H1 (cell line): ENCODE measurements around the gene SOCS4. TPM values are rescaled to one million over a fixed set of nuclear protein-coding genes. Genes with fewer than 3 reads are reported as not detected.
"Not testable (repeated sequence)": the region's sequence is repeated elsewhere in the genome, so short reads cannot be mapped to it uniquely, and the experiment has no call there.

Source experiments
- CTCF ChIA-PET: fragments of 300-600 bp; sonication (Branson Sonifier 250); formaldehyde crosslinking; loops from one replicate; lab custom pipeline; 2021; ENCODE audit not compliant: partially characterized antibody; lab: Charles Lee
- POLR2A ChIA-PET: fragments of 300-600 bp; sonication (Branson Sonifier 250); formaldehyde crosslinking; loops from one replicate; lab custom pipeline; 2021; ENCODE audit warnings: inconsistent platforms; ENCODE audit not compliant: partially characterized antibody; lab: Charles Lee
- DNase-seq, 2 experiments: peaks; one replicate each; pipeline versions ENCODE4 v3.0.0 to v3.0.0-alpha.2; 2010 to 2022; ENCODE audit warnings: low spot score in 2 of 2, low read depth in 1 of 2, mixed read lengths in 1 of 2
- FAIRE-seq: peaks from 2 replicates; lab custom pipeline; 2011; peaks lifted over from hg19 to GRCh38; lab: Jason Lieb, UNC
- H2AFZ ChIP-seq: 2 replicates; pipeline ENCODE4 v1.8.1; 2012; ENCODE audit warnings: low read length, inconsistent platforms
- H2AK5ac ChIP-seq: 2 replicates; pipeline ENCODE4 v1.6.1; 2013; ENCODE audit warnings: low read depth, low read length
- H2BK120ac ChIP-seq: replicated peaks from 2 replicates; pipeline ENCODE3; 2013; ENCODE audit warnings: low read depth, low read length, inconsistent platforms
- H2BK12ac ChIP-seq: 2 replicates; pipeline ENCODE4 v1.6.1; 2013; ENCODE audit warnings: low read depth, low read length
- H2BK15ac ChIP-seq: 2 replicates; pipeline ENCODE4 v1.6.1; 2013; ENCODE audit warnings: low read length
- H2BK20ac ChIP-seq: 2 replicates; pipeline ENCODE4 v1.6.1; 2013; ENCODE audit warnings: low read length
- H2BK5ac ChIP-seq: 2 replicates; pipeline ENCODE4 v1.6.1; 2013; ENCODE audit warnings: low read depth, low read length
- H3K14ac ChIP-seq: 2 replicates; pipeline ENCODE4 v1.6.1; 2013; ENCODE audit warnings: inconsistent platforms; ENCODE audit not compliant: insufficient read length
- H3K18ac ChIP-seq: 2 replicates; pipeline ENCODE4 v1.6.1; 2013; ENCODE audit warnings: low read length; ENCODE audit errors: extremely low read depth
- H3K23ac ChIP-seq: 2 replicates; pipeline ENCODE4 v1.6.1; 2013; ENCODE audit warnings: inconsistent platforms; ENCODE audit not compliant: insufficient read length
- H3K23me2 ChIP-seq: 2 replicates; pipeline ENCODE4 v1.6.1; 2013; ENCODE audit warnings: low read depth, low read length
- H3K27ac ChIP-seq: 2 replicates; pipeline ENCODE4 v1.6.1; 2011; ENCODE audit warnings: low read depth, low read length, inconsistent platforms
- H3K27me3 ChIP-seq, 4 experiments: replicated peaks in 1 of 4; 1 replicate in 1 of 4; 2 replicates in 3 of 4; pipeline versions ENCODE4 v1.6.1 to v1.8.1; 2011 to 2013; ENCODE audit warnings: low read length in 3 of 4, mild to moderate bottlenecking in 3 of 4, inconsistent platforms in 2 of 4, mixed read lengths in 2 of 4, moderate library complexity in 1 of 4; ENCODE audit not compliant: control insufficient read depth in 3 of 4, insufficient read depth in 3 of 4; ENCODE audit errors: extremely low read depth in 1 of 4
- H3K36me3 ChIP-seq, 4 experiments: 2 replicates each; pipeline versions ENCODE4 v1.6.1 to v1.8.1; 2011 to 2013; ENCODE audit warnings: mild to moderate bottlenecking in 4 of 4, low read length in 3 of 4, moderate library complexity in 2 of 4, control low read depth in 1 of 4, inconsistent platforms in 1 of 4; ENCODE audit not compliant: insufficient read depth in 4 of 4, control insufficient read depth in 2 of 4
- H3K4ac ChIP-seq: replicated peaks from 2 replicates; pipeline ENCODE3; 2013; ENCODE audit warnings: low read length, low read depth, mixed read lengths, inconsistent platforms; ENCODE audit not compliant: insufficient read length
- H3K4me1 ChIP-seq, 4 experiments: replicated peaks in 1 of 4; 1 replicate in 1 of 4; 2 replicates in 3 of 4; pipeline versions ENCODE4 v1.6.1 to v1.8.1; 2011 to 2013; ENCODE audit warnings: low read length in 3 of 4, inconsistent platforms in 2 of 4, mixed read lengths in 1 of 4; ENCODE audit not compliant: insufficient read depth in 4 of 4, control insufficient read depth in 3 of 4
- H3K4me2 ChIP-seq, 2 experiments: 2 replicates each; pipeline versions ENCODE4 v1.6.1 to v1.8.1; 2011 to 2013; ENCODE audit warnings: low read depth in 2 of 2, low read length in 2 of 2, control low read depth in 1 of 2, inconsistent platforms in 1 of 2, mild to moderate bottlenecking in 1 of 2; ENCODE audit not compliant: insufficient read depth in 1 of 2
- H3K4me3 ChIP-seq, 4 experiments: fragments of 200-600, 300-600 bp in 1 of 4; sonication (generic), shearing (Covaris generic), sonication (Bioruptor Twin) in 1 of 4; 2 replicates each; pipeline versions ENCODE4 v1.5.1 to v1.8.1; 2011 to 2016; ENCODE audit warnings: low read length in 4 of 4, low read depth in 3 of 4, control low read depth in 2 of 4, inconsistent platforms in 2 of 4, mild to moderate bottlenecking in 2 of 4, mixed read lengths in 1 of 4, moderate library complexity in 1 of 4; ENCODE audit not compliant: insufficient read depth in 2 of 4; ENCODE audit errors: extremely low read depth in 1 of 4
- H3K56ac ChIP-seq: replicated peaks from 2 replicates; pipeline ENCODE3; 2013; ENCODE audit warnings: low read depth, mild to moderate bottlenecking, mixed read lengths, low read length, inconsistent platforms; ENCODE audit not compliant: insufficient read length
- H3K79me1 ChIP-seq: 2 replicates; pipeline ENCODE4 v1.6.1; 2013; ENCODE audit warnings: low read depth, low read length, control low read depth
- H3K79me2 ChIP-seq, 2 experiments: 2 replicates each; pipeline versions ENCODE4 v1.6.1 to v1.8.1; 2012 to 2013; ENCODE audit warnings: low read length in 2 of 2, mild to moderate bottlenecking in 2 of 2, inconsistent platforms in 1 of 2; ENCODE audit not compliant: insufficient read depth in 2 of 2, control insufficient read depth in 1 of 2
- H3K9ac ChIP-seq, 4 experiments: replicated peaks in 1 of 4; 1 replicate in 1 of 4; 2 replicates in 3 of 4; pipeline versions ENCODE4 v1.6.1 to v1.8.1; 2011 to 2013; ENCODE audit warnings: low read depth in 3 of 4, low read length in 3 of 4, control low read depth in 2 of 4, mild to moderate bottlenecking in 2 of 4, moderate library complexity in 2 of 4, inconsistent platforms in 1 of 4; ENCODE audit errors: extremely low read depth in 1 of 4
- H3K9me3 ChIP-seq, 2 experiments: 2 replicates each; pipeline versions ENCODE4 v1.6.1 to v1.8.1; 2012 to 2013; ENCODE audit warnings: mild to moderate bottlenecking in 2 of 2, moderate library complexity in 2 of 2, control low read depth in 1 of 2, inconsistent platforms in 1 of 2, low read depth in 1 of 2, low read length in 1 of 2, mixed read lengths in 1 of 2; ENCODE audit not compliant: insufficient read depth in 2 of 2
- H4K20me1 ChIP-seq, 2 experiments: replicated peaks in 1 of 2; 2 replicates each; pipeline versions ENCODE3 to v1.8.1; 2011 to 2013; ENCODE audit warnings: inconsistent platforms in 2 of 2, low read length in 2 of 2, mild to moderate bottlenecking in 1 of 2; ENCODE audit not compliant: insufficient read depth in 2 of 2, control insufficient read depth in 1 of 2
- H4K5ac ChIP-seq: 2 replicates; pipeline ENCODE4 v1.6.1; 2013; ENCODE audit warnings: low read length, low read depth, mixed read lengths, inconsistent platforms; ENCODE audit not compliant: insufficient read length
- H4K8ac ChIP-seq: 2 replicates; pipeline ENCODE4 v1.8.0; 2013; ENCODE audit warnings: mild to moderate bottlenecking, moderate library complexity, low read length, inconsistent platforms; ENCODE audit not compliant: insufficient read depth; ENCODE audit errors: extremely low read depth
- H4K91ac ChIP-seq: replicated peaks from 2 replicates; pipeline ENCODE3; 2013; ENCODE audit warnings: low read length, mixed read lengths, inconsistent platforms; ENCODE audit not compliant: insufficient read length
- BACH1 ChIP-seq: IDR thresholded peaks from 2 replicates; pipeline ENCODE4 v1.6.1; 2012; ENCODE audit warnings: low read length, improper control_type of control experiment
- POLR2A ChIP-seq, 2 experiments: IDR thresholded peaks; 1 replicate in 1 of 2; 2 replicates in 1 of 2; pipeline ENCODE4 v1.6.1; 2011; ENCODE audit warnings: low read depth in 2 of 2, low read length in 2 of 2, mild to moderate bottlenecking in 2 of 2; ENCODE audit errors: control extremely low read depth in 1 of 2
- RFX5 ChIP-seq: IDR thresholded peaks from 2 replicates; pipeline ENCODE4 v1.6.1; 2011; ENCODE audit warnings: low read depth, low read length, improper control_type of control experiment, borderline replicate concordance
- SIX5 ChIP-seq: IDR thresholded peaks from 2 replicates; pipeline ENCODE4 v1.6.1; 2011; ENCODE audit warnings: mild to moderate bottlenecking, low read depth, low read length
- USF2 ChIP-seq: IDR thresholded peaks from 2 replicates; pipeline ENCODE4 v1.6.1; 2011; ENCODE audit warnings: low read length, improper control_type of control experiment
- WGBS, 2 experiments: shearing (Covaris generic) in 1 of 2; methylation state at CpG; one replicate each; pipeline versions ENCODE4 v1.1.6 to v1.1.7; 2013 to 2015; ENCODE audit warnings: low lambda C conversion rate in 2 of 2, mixed read lengths in 2 of 2, inconsistent platforms in 1 of 2, low coverage in 1 of 2, missing lambda C conversion rate in 1 of 2; ENCODE audit not compliant: insufficient replicate concordance in 2 of 2, insufficient coverage in 1 of 2, insufficient read length in 1 of 2; ENCODE audit errors: extremely low coverage in 1 of 2, missing lambda C conversion rate in 1 of 2; 5-methylcytosine and 5-hydroxymethylcytosine counted together
- polyA plus RNA-seq, 7 experiments: library from polyadenylated mRNA; depleted of rRNA in 3 of 7; stranded (reverse) in 5 of 7; unstranded in 2 of 7; fragments of >200 nt in 5 of 7; fragments of 200-250 nt in 2 of 7; gene quantifications; 1 replicate in 5 of 7; 2 replicates in 1 of 7; 4 replicates in 1 of 7; pipeline versions ENCODE4 v1.2.1 to v1.2.3, GENCODE V29; 2011 to 2013; ENCODE audit warnings: missing spikeins in 2 of 7, mixed read lengths in 2 of 7
- total RNA-seq: library from RNA; stranded (reverse); fragmentation: NEBNext Ultra II Directional; extraction: Animal tissue kit (Norgen Biotek cat#: 25700); gene quantifications from 2 replicates; pipeline ENCODE4 v1.2.1, GENCODE V29; 2021

Gene SOCS4
- total and polyA plus RNA-seq, 2 of the 8 experiments (the other 6 are each of a cell fraction or from before 2014, with no cell fraction given) = 5.5 to 31.5 TPM

- no peak for TF ChIP-seq USF2
- no peak for TF ChIP-seq BACH1
- TF ChIP-seq POLR2A (IDR thresholded peaks at IDR 0.05; ENCODE audit: control extremely low read depth in 1 of 2, low read depth in 2 of 2, low read length in 2 of 2) = no peak
- TF ChIP-seq RFX5 = no peak
- no peak for TF ChIP-seq SIX5
Observed at GRCh38 chr14:55019968-55020554, 7.0 kb upstream of the SOCS4 start (continued).

- H2BK15ac ChIP-seq, H3K79me1 ChIP-seq, H3K23me2 ChIP-seq, H2AFZ ChIP-seq, H3K56ac ChIP-seq, H4K91ac ChIP-seq, CTCF ChIA-PET, H2BK120ac ChIP-seq, H3K14ac ChIP-seq, H2BK12ac ChIP-seq, H3K9me3 ChIP-seq, H2AK5ac ChIP-seq, FAIRE-seq, H2BK5ac ChIP-seq, H2BK20ac ChIP-seq, H3K4ac ChIP-seq, DNase-seq, H3K23ac ChIP-seq, H4K20me1 ChIP-seq, H4K8ac ChIP-seq, H3K27me3 ChIP-seq, H3K18ac ChIP-seq: not testable (repeated sequence)
- Histone ChIP-seq H3K9ac (peak overlapping the region in 1 of 4 experiments; percentile 59; a peak in 2 of 7 replicates), H3K4me1 (peaks cover 0 to 10% (median 1%) of the 10 kb centered on the region in 4 experiments; a peak in 3 of 7 replicates), H3K79me2 (peaks cover 13 to 86% of the 10 kb centered on the region in 2 experiments; a peak in 3 of 4 replicates), H3K4me3 (peak overlapping the region in 2 of 4 experiments; percentile 17 to 42; a peak in 3 of 8 replicates), H3K4me2 (peak overlapping the region; percentile 31 to 57), H4K5ac (peak overlapping the region; percentile 67), H3K27ac (0 out of 2 replicates have a peak overlapping the region, but pooled peaks have one; percentile 16), H3K36me3 (peaks cover 3 to 48% (median 13%) of the 10 kb centered on the region in 4 experiments; a peak in 5 of 8 replicates)
- 80% methylated on average over 2 of the region's 5 CpGs; no CpG with 5 or more reads in 1 of the 2 experiments for WGBS, 2 experiments
- POLR2A ChIA-PET = interaction anchor here (2.0 to 2.9 kb wide), 2 partner anchors 10 to 27 kb away, joined by 4 to 11 read pairs; partner anchors contain the start of gene MAPK1IP1L
Observed at GRCh38 chr14:55024365-55024764, 2.7 kb upstream of the SOCS4 start.
